ENCODE measurements around the gene RANBP1. TPM values are rescaled to one million over a fixed set of nuclear protein-coding genes. Genes with fewer than 3 reads are reported as not detected.

The RANBP1 gene
- total and polyA plus RNA-seq, 2 of the 4 experiments (the other 2 are of a cell fraction): 173 to 376 TPM

- no peak overlapping the region for H3K56ac ChIP-seq (ENCODE audit: extremely low read depth, insufficient read depth, low read length)
- 94% methylated on average over 12 of the region's 16 CpGs; no CpG with 5 or more reads in 1 of the 2 experiments for WGBS, 2 experiments (ENCODE audit: extremely low coverage in 2 of 2, insufficient read length in 1 of 2)
- ChIA-PET CTCF (no interaction called here), POLR2A (ENCODE audit: unreplicated experiment) (no interaction called here)
- ATAC-seq (ENCODE audit: low read depth) (no peak), DNase-seq (no peak)
- H3K14ac ChIP-seq (replicated peaks; ENCODE audit: low read depth, low read length): no peak overlapping the region
- H2BK5ac ChIP-seq (ENCODE audit: low read depth, low read length, poor library complexity, severe bottlenecking): no peak overlapping the region
- H4K20me1 ChIP-seq (ENCODE audit: insufficient read depth, low read length): peaks cover 72% of the 10 kb centered on the region
- no peak overlapping the region for H4K5ac ChIP-seq (ENCODE audit: low read depth, low read length)
- no peaks in the 10 kb centered on the region for H3K9me3 ChIP-seq (ENCODE audit: control insufficient read depth, insufficient read depth, low read length)
- no peak overlapping the region for H2AK5ac ChIP-seq (ENCODE audit: low read depth, low read length)
- H3K18ac ChIP-seq (ENCODE audit: low read depth, low read length): no peak overlapping the region
- H3K27me3 ChIP-seq (ENCODE audit: control insufficient read depth, insufficient read depth, low read length): no peaks in the 10 kb centered on the region
- no peak overlapping the region for H4K8ac ChIP-seq (ENCODE audit: low read depth in 2 of 2, low read length in 2 of 2)
- BruUV-seq (replicated peaks): no TSS peak
- no peak overlapping the region for H2AFZ ChIP-seq (replicated peaks; ENCODE audit: low read length, poor library complexity)
- intact Hi-C loops (cut with micrococcal nuclease) (no loop called here), dilution Hi-C loops (cut with HindIII; ENCODE audit: low sequenced_read_pairs, unreplicated experiment) (no loop called here), in situ Hi-C loops (cut with MboI; ENCODE audit: low sequenced_read_pairs) (no loop called here)
- no peak overlapping the region for H3K4me2 ChIP-seq (ENCODE audit: low read depth, low read length)
- no peak overlapping the region for H2BK20ac ChIP-seq (ENCODE audit: low read depth, low read length)
- H3K9me1 ChIP-seq (ENCODE audit: insufficient read depth, low read length): peaks cover 18% of the 10 kb centered on the region
- no peak overlapping the region for H2AK9ac ChIP-seq (replicated peaks; ENCODE audit: low read depth, low read length, poor library complexity)
- peaks cover 22% of the 10 kb centered on the region for H3K4me1 ChIP-seq (ENCODE audit: control insufficient read depth, insufficient read depth, low read length)
- no peak for TF ChIP-seq BHLHE40 (IDR thresholded peaks at IDR 0.05; ENCODE audit: low read depth, low read length)
- no peak for TF ChIP-seq MAZ (IDR thresholded peaks at IDR 0.05; ENCODE audit: borderline replicate concordance, low read depth, low read length)
- TF ChIP-seq RAD21 (IDR thresholded peaks at IDR 0.05; ENCODE audit: low read length): no peak
- TF ChIP-seq ELK1 (IDR thresholded peaks at IDR 0.05; ENCODE audit: borderline replicate concordance, low read depth, low read length): no peak
- TF ChIP-seq CHD1 (IDR thresholded peaks at IDR 0.05; ENCODE audit: low read depth, low read length): no peak
- H3K9ac ChIP-seq (ENCODE audit: low read depth, low read length): no peak overlapping the region
- H3K36me3 ChIP-seq (ENCODE audit: control insufficient read depth, insufficient read depth, low read length): peaks cover 12% of the 10 kb centered on the region
- H4K91ac ChIP-seq (ENCODE audit: insufficient read depth, low read depth, low read length): no peak overlapping the region
- H3K23ac ChIP-seq (ENCODE audit: low read depth, low read length): no peak overlapping the region
- no peak overlapping the region for H3K4ac ChIP-seq (ENCODE audit: low read depth, low read length)
- H2BK15ac ChIP-seq (ENCODE audit: low read depth, low read length): no peak overlapping the region
- H3K4me3 ChIP-seq (ENCODE audit: insufficient read depth, low read depth, low read length): no peak overlapping the region
- peaks cover 20 to 86% of the 10 kb centered on the region in 2 experiments for H3K79me1 ChIP-seq (ENCODE audit: low read depth in 1 of 2, low read length in 2 of 2)
- H3K27ac ChIP-seq (ENCODE audit: insufficient read depth, low read length): no peak overlapping the region
- no peak overlapping the region for H2BK120ac ChIP-seq (ENCODE audit: low read depth, low read length)
These were observed 23.0 kb downstream of the RANBP1 start for GRCh38 chr22:20138868-20139267.

Measured in IMR-90 (cell line).